Endometrial microvascular endothelial cells (primary cell): ENCODE measurements around the gene FNIP2. TPM values are rescaled to one million over a fixed set of nuclear protein-coding genes. Genes with fewer than 3 reads are reported as not detected.
"Not testable (repeated sequence)": the region's sequence is repeated elsewhere in the genome, so short reads cannot be mapped to it uniquely, and the experiment has no call there.

Source experiments
- in situ Hi-C: cut with HindIII; loops from 2 replicates; pipeline ENCODE4 v1.10.0; 2017; ENCODE audit warnings: low sequenced_read_pairs, low pct_unique_long_range_greater_than_20kb; ENCODE audit errors: inconsistent ontology term
- total RNA-seq: library from RNA; depleted of rRNA; stranded (reverse); fragments of >200 nt; gene quantifications from one replicate; pipeline ENCODE4 v1.2.3, GENCODE V29; 2015; ENCODE audit errors: inconsistent ontology term

Gene FNIP2
- total RNA-seq, 1 donor from 2014 or later: 11.7 TPM

GRCh38 chr4:158759539-158759938 is 9.3 kb upstream of the FNIP2 start:
- in situ Hi-C loops: not testable (repeated sequence)

GRCh38 chr4:158760866-158761265 is 8.0 kb upstream of the FNIP2 start:
- in situ Hi-C loops: no loop called here

- in situ Hi-C loops: no loop called here
These were observed 6.3 kb upstream of the FNIP2 start for GRCh38 chr4:158762553-158762952.

GRCh38 chr4:158763462-158763861 is 5.4 kb upstream of the FNIP2 start:
- in situ Hi-C loops: no loop called here

GRCh38 chr4:158766434-158767044 is 2.3 kb upstream of the FNIP2 start:
- in situ Hi-C loops: no loop called here

- in situ Hi-C loops: no loop called here
These were observed 1.4 kb upstream of the FNIP2 start for GRCh38 chr4:158767451-158767850.

DNA sequence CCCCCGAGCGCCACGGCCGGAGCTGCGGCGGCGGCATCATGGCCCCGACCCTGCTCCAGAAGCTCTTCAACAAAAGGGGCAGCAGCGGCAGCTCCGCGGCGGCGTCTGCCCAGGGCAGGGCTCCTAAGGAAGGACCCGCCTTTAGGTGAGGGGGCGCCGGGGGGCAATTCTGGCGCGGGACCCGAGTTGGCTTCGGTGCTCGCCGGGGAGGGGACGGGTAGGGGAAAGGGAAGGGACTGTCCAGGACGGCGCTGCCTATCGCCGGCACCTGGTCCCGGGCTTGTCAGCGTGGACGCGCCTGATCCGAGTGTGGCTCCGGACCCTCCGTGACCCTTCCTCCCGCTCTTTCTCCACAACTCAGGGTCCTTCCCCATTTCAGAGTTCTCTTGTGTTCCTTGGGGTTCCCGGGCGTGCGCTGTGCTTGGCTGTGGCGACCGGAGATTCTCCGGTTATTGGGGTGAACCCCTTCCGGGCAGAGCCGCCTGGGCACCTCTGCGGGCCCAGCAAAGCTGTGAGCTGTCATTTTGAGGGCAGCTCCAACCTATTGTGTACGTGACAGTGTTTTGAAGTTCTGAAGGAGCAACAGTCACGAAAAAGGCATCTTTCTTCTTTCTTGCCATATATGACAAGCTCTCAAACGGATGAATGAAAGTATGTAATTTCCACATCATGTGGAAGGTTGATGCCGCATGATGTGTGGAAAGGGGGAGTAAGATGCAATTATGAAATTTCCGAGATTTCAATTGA is 522 bp downstream of the FNIP2 start:
- in situ Hi-C loops: no loop called here

- in situ Hi-C loops: no loop called here
These were observed 1.8 kb downstream of the FNIP2 start for GRCh38 chr4:158770671-158771070.

- in situ Hi-C loops: no loop called here
These were observed 3.0 kb downstream of the FNIP2 start for GRCh38 chr4:158771776-158772175.

DNA sequence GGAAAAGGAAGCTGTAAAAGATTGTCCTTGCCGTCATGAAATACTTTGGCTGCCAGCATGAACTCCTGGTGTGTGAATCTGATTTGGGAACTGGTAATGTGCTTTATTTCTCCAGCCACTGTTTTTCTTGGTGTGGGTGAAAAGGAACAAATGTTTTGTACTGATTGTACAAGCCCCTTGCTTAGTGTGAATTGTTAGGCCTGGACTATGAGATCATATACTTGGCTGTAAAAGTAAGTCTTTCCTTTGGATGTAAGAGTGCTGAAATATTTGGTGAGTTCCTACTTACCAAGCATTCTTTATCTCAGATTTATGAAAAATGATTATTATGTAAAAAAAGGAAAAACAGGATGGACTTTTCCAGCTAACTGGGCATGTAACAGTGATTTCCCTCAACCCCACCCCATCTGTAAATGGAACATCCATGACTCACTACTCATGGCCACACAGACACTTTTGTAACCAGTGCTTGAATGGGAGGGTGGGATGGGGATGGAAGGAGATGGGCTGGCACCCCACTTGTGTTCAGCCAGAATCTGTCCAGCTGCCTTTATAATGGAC is 6.3 kb downstream of the FNIP2 start:
- in situ Hi-C loops: no loop called here

DNA sequence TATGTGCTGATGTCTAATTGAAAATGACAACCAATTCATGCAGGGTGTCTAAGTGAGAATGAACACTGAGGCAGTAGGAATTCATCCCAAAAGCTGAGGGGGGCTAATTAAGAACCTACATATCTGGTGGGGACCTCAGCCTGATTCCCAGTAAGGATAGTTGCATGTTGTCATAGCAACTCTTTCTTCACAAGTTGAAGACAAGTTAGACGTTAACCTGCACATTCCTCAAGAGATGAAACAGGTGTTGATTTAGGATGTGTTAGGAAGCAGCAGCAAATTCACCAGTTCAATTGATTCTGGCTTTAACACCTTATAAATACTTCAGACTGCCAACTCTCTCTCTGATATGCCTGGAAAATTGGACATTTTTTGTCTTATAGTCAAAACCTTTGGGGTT is 7.3 kb downstream of the FNIP2 start:
- in situ Hi-C loops: no loop called here

DNA sequence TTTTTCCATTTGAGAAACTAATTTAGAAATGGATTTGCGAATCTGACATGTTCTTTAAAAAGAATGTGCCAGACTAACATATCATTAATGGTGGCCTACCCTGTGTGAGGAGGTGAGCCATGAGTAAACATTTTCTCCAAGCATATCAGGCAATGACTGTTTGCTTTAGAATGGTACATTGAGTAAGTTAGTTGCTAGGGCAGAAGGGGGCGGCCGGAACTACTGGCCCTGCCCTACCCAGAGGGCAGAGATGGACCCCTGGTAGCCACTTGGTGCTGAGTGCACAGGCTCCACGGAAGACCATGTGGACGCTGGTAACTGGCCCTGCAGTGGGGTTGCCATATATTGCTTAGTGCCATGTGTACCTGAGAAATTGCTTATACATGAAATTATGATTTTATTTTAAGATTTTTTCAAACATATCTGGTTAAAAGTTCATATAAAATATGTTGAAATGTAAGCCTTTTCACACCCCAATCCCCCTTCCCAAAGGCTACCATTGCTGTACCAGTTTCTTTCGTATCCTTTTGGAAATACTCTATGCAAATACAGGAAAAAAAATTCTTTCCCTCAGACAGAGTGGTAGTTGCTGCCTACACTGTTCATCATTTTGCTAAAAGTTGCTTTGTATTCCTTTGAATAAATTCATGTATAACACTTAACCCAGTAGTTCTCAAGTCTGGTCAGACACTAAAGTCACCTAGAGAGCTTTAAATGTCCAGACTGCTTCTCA is 8.8 kb downstream of the FNIP2 start:
- in situ Hi-C loops: no loop called here

DNA sequence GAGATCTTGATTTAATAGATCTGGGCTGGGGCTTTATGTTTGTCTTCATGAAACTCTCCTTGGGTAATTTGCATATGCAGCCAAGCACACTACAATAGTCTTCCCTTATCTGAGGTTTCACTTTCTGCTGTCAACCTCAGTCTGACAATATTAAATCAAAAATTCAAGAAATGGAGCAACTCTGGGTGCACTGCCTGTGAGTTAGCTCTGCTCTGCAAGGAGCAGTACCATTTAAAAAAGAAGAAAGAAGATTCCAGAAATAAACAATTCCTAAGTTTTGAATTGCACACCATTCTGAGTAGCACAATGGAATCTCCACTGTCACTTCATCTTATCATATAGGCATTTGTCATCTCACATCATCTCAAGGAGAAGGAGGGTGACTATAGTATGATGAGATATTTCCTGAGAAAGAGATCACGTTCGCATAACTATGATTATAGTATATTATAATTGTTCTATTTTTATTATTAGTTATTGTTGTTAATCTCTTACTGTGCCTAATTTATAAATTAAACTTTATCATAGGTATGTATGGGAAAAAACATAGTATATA is 9.4 kb downstream of the FNIP2 start:
- in situ Hi-C loops: no loop called here

GRCh38 chr4:158778712-158779111 is 9.9 kb downstream of the FNIP2 start:
- in situ Hi-C loops: no loop called here

GRCh38 chr4:158781963-158782362 is 13.1 kb downstream of the FNIP2 start:
- in situ Hi-C loops: no loop called here

- in situ Hi-C loops: no loop called here
These were observed 13.9 kb downstream of the FNIP2 start for GRCh38 chr4:158782551-158783360.

- in situ Hi-C loops: no loop called here
These were observed 15.0 kb downstream of the FNIP2 start for GRCh38 chr4:158783785-158784184.

DNA sequence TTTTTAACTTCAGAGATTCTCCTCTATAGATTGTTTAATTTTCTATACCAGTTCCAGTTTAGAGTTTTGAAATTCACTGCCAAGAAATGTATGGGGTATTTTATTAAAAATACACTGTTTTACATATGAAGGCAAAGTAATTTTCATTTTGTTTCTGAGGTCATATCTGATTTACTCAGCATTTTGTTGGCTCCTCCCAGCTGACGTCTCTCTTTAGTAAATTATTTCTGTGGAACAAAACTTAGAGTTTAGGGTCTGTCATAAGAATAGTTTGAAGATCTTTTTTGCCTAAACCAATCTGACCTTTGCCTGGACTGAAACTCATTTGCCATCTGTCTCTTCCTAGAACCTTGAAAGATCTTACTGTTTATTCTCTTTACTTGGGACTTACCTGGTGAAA is 16.9 kb downstream of the FNIP2 start:
- in situ Hi-C loops: no loop called here

DNA sequence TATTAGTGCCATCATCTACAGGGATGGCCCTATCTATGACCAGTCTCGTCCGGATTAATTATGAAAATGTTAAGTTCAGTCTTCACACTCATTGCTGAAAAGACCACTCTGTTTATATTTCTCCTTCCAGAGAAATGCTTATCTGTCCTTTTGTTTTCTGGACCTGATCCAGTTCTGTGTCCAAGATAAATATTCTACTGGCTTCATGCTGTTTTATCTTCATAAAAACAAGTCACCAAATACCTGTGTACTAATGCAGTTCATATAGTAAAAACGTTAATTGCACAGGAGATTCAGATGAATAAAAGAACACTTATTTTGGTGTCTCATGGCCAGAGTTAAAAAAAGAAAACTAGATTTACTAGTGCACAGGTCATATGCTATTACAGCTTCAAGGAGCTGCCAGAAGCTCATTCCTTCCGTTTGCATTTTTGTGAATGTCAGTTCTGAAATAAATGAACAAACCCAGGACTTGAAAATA is 17.3 kb downstream of the FNIP2 start:
- in situ Hi-C loops: no loop called here
